Peyer's patch (tissue), 4 donors: ENCODE measurements around the gene GABBR2. TPM values are rescaled to one million over a fixed set of nuclear protein-coding genes. Genes with fewer than 3 reads are reported as not detected.

Source experiments
- DNase-seq, 3 donors: peaks; one replicate each; pipeline ENCODE4 v3.0.0-alpha.2; 2017 to 2019
- H3K27ac ChIP-seq, 4 donors: fragments of 200-600 bp; sonication (generic); one replicate each; pipeline ENCODE4 v1.5.1; 2016 to 2019
- H3K27me3 ChIP-seq, 2 donors: fragments of 200-600 bp; sonication (generic); one replicate each; pipeline ENCODE4 v1.5.1; 2019
- H3K36me3 ChIP-seq, 3 donors: fragments of 200-600 bp; sonication (generic); one replicate each; pipeline ENCODE4 v1.5.1; 2016 to 2019
- H3K4me1 ChIP-seq, 4 donors: fragments of 200-600 bp; sonication (generic); one replicate each; pipeline ENCODE4 v1.5.1; 2016 to 2019
- H3K4me3 ChIP-seq, 4 donors: fragments of 200-600 bp; sonication (generic); 1 replicate in 3 of 4; 2 replicates in 1 of 4; pipeline ENCODE4 v1.5.1; 2016 to 2019; ENCODE audit warnings: mild to moderate bottlenecking in 1 of 4
- H3K9me3 ChIP-seq, 4 donors: fragments of 200-600 bp; sonication (generic); one replicate each; pipeline ENCODE4 v1.5.1; 2016 to 2019; ENCODE audit warnings: mild to moderate bottlenecking in 1 of 4
- POLR2A ChIP-seq, 2 donors: fragments of 450-650 bp; IDR thresholded peaks; one replicate each; pipeline ENCODE4 v1.5.1; 2017; ENCODE audit warnings: antibody characterized with exemption in 2 of 2, mild to moderate bottlenecking in 2 of 2, moderate library complexity in 2 of 2
- total RNA-seq, 4 donors: library from RNA; depleted of rRNA; stranded (reverse); fragments of >200 nt; gene quantifications; one replicate each; pipeline ENCODE4 v1.1.0, GENCODE V29; 2016
- TF ChIP-seq, protein P1 (sequence below), 6 experiments: fragments of 450-650 bp in 4 of 6; fragments of 200-600 bp in 2 of 6; sonication (generic) in 1 of 6; IDR thresholded peaks; one replicate each; pipeline ENCODE4 v1.5.1; 2017 to 2019; ENCODE audit warnings: antibody characterized with exemption in 6 of 6, mild to moderate bottlenecking in 3 of 6, moderate library complexity in 1 of 6

Gene GABBR2
- total RNA-seq, 4 donors from 2014 or later, result not detected

DNA sequence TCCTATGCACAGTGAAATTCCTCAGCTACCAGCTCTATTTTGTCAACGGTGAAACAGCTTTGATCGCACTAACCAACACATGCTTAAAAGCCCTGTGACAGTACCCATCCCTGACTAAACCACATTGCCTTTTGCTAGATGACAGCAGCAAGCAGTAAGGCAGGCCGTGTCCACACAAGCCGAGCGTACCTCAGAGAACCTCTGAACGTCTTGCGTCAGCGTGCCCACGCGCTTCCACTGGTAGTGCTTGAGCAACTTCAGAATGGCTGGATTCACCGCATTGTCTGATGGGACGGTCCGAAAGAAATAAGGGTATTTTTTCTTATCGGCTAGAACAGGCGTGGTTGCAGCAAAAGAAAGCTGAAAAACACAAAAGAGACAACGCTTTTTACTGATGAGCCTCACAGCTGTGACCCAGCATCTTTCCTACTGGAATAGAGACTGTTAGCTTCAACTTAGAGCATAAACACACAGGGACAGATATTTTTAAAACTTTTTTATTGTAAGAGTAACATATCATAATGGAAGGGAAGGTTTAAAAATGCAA is 167.0 kb downstream of the GABBR2 start:
- Histone ChIP-seq H3K27ac (no peak overlapping the region), H3K4me1 (no peaks in the 10 kb centered on the region), H3K9me3 (no peaks in the 10 kb centered on the region), H3K27me3 (no peaks in the 10 kb centered on the region), H3K36me3 (no peaks in the 10 kb centered on the region), H3K4me3 (no peak overlapping the region)
- DNase-seq, result no peak
- TF ChIP-seq, protein P1, sequence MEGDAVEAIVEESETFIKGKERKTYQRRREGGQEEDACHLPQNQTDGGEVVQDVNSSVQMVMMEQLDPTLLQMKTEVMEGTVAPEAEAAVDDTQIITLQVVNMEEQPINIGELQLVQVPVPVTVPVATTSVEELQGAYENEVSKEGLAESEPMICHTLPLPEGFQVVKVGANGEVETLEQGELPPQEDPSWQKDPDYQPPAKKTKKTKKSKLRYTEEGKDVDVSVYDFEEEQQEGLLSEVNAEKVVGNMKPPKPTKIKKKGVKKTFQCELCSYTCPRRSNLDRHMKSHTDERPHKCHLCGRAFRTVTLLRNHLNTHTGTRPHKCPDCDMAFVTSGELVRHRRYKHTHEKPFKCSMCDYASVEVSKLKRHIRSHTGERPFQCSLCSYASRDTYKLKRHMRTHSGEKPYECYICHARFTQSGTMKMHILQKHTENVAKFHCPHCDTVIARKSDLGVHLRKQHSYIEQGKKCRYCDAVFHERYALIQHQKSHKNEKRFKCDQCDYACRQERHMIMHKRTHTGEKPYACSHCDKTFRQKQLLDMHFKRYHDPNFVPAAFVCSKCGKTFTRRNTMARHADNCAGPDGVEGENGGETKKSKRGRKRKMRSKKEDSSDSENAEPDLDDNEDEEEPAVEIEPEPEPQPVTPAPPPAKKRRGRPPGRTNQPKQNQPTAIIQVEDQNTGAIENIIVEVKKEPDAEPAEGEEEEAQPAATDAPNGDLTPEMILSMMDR (IDR thresholded peaks at IDR 0.05), result no peak
- no peak for TF ChIP-seq POLR2A (IDR thresholded peaks at IDR 0.05)

DNA sequence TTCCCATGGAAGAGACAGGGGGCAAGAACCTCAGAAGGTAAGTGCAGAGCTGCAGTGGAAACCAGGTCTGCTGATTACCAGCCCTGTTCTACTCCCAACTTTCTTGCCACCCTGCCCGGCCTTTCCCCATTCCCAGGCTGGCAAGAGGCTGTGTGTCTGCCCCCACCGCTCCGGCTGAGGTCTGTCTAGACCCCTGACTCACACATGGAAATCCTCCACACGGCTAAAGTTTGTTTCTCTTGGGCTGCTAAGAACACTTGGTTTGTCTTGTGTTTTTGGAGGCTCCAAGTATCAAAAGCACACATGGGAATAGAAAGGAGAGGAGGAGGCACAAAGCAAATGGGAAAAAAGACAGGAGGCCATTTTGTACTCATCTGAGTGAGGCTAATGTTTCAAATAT is 168.3 kb downstream of the GABBR2 start:
- Histone ChIP-seq H3K9me3 (no peaks in the 10 kb centered on the region), H3K4me3 (no peak overlapping the region), H3K4me1 (no peaks in the 10 kb centered on the region), H3K27me3 (no peaks in the 10 kb centered on the region), H3K36me3 (no peaks in the 10 kb centered on the region), H3K27ac (no peak overlapping the region)
- TF ChIP-seq, protein P1 (IDR thresholded peaks at IDR 0.05), result no peak
- TF ChIP-seq POLR2A (IDR thresholded peaks at IDR 0.05), result no peak
- DNase-seq, result no peak

DNA sequence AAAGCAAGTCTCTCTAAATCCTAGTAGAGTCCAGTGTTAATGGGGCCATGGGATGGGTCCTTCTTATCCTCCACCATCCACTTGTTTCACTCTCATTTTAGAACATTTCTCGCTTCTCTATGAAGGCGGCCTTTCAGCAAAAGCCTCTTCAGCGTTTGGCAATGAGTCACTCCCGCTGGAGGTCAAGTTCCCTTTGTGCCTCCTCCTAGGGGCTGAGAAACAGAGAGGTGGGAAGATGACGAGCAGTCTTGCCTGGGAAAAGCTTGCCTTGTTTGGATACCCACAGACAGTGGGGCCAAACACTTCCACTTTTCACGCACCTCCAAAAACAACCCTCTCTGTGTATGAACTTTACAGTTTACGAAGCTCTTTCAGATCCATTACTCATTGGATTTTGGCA is 168.8 kb downstream of the GABBR2 start:
- Histone ChIP-seq H3K36me3 (no peaks in the 10 kb centered on the region), H3K4me1 (no peaks in the 10 kb centered on the region), H3K27me3 (no peaks in the 10 kb centered on the region), H3K27ac (no peak overlapping the region), H3K4me3 (no peak overlapping the region), H3K9me3 (no peaks in the 10 kb centered on the region)
- DNase-seq, result no peak
- TF ChIP-seq, protein P1 (IDR thresholded peaks at IDR 0.05), result no peak
- no peak for TF ChIP-seq POLR2A (IDR thresholded peaks at IDR 0.05)

DNA sequence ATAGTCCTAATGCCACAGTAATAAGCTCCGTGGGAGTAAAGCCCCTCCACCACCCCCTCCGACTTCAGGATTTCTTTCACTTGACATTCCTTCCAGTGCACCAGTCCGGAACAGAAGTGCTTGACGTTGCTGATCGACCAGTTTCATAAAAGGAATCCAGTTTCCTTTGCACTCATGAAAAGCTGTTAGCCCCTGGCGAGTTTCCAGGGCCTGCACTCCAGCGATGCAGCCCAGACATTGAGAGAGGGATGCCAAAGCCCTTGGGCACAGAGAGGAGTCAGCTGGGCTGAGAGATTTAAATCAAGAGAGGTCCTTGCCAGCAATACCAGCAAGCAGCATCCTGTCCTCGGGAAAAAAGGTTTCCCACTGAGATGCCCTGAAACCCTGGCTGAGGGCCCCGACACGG is 170.1 kb downstream of the GABBR2 start:
- no peak overlapping the region for H3K27ac ChIP-seq
- DNase-seq, result no peak
- H3K4me3 ChIP-seq, result no peak overlapping the region
- H3K9me3 ChIP-seq, result no peaks in the 10 kb centered on the region
- no peak for TF ChIP-seq POLR2A (IDR thresholded peaks at IDR 0.05)
- TF ChIP-seq, protein P1 (IDR thresholded peaks at IDR 0.05), result no peak
- no peaks in the 10 kb centered on the region for H3K4me1 ChIP-seq
- no peaks in the 10 kb centered on the region for H3K27me3 ChIP-seq
- H3K36me3 ChIP-seq, result no peaks in the 10 kb centered on the region

DNA sequence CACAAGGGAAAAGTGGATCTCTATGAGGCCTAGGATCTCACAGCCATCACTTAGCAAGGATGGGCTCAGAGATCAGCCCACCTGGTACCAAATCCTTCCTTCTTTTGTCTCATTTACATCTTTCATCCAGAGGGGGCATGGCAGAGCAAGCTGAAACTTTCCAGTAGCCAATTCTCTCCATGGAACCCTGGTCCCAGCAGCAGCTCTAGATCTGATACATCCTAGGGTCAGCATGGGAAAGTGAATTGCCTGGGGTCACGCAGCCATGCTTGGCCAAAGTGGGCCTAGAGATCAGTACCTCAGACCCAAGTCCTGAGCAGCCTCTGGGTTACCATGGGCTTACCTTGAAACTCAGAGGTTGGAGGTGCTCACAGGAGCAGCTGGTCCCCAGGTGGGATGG is 170.5 kb downstream of the GABBR2 start:
- TF ChIP-seq POLR2A (IDR thresholded peaks at IDR 0.05), result no peak
- TF ChIP-seq, protein P1 (IDR thresholded peaks at IDR 0.05), result no peak

More for the DNA sequence above, 170.5 kb downstream of the GABBR2 start:
- Histone ChIP-seq H3K36me3 (no peaks in the 10 kb centered on the region), H3K9me3 (no peaks in the 10 kb centered on the region), H3K4me3 (no peak overlapping the region), H3K27ac (no peak overlapping the region), H3K27me3 (no peaks in the 10 kb centered on the region), H3K4me1 (no peaks in the 10 kb centered on the region)
- DNase-seq, result no peak
